Posterior cingulate gyrus (tissue), 11 donors: ENCODE data around the gene CHURC1.

ENCODE experiments used
- DNase-seq, 10 donors: peaks; one replicate each; pipeline versions ENCODE4 v3.0.0 to v3.0.0-alpha.2; 2020 to 2021; ENCODE audit warnings: mixed read lengths in 3 of 10
- intact Hi-C: fragments of 100-400 bp; cut with DNase I; formaldehyde crosslinking; loops from one replicate; pipeline ENCODE4 v1.15.1; 2023

The CHURC1 gene

DNA sequence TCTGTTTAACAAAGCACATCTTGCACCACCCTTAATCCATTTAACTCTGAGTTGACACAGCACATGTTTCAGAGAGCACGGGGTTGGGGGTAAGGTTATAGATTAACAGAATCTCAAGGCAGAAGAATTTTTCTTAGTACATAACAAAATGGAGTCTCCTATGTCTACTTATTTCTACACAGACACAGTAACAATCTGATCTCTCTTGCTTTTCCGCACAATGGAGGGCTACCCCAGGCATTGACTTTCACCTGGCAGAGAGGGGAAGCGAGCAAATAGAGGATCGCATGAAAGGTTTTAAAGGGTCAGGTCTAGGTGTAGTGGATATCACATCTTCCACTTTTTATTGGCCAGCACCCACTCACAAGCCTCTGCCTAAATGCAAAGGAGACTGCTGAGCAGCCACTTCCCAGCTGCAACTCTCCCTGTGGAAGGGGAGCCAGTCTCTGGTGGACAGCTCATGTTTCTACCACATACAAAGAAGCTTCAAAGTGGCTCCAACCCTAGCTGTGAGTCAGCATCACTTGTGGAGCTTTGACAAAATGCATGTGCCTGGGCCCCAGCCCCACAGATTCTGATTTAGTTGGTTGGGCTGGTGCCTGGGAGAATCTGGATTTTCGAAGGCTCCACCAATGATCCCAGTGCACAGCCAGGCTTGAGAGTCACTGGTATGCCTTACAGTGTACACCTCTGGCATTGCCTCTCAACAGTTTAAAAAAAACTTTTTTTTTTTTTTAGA is 65.2 kb downstream of the CHURC1 start:
- no peak for DNase-seq
- intact Hi-C loops, result no loop called here

DNA sequence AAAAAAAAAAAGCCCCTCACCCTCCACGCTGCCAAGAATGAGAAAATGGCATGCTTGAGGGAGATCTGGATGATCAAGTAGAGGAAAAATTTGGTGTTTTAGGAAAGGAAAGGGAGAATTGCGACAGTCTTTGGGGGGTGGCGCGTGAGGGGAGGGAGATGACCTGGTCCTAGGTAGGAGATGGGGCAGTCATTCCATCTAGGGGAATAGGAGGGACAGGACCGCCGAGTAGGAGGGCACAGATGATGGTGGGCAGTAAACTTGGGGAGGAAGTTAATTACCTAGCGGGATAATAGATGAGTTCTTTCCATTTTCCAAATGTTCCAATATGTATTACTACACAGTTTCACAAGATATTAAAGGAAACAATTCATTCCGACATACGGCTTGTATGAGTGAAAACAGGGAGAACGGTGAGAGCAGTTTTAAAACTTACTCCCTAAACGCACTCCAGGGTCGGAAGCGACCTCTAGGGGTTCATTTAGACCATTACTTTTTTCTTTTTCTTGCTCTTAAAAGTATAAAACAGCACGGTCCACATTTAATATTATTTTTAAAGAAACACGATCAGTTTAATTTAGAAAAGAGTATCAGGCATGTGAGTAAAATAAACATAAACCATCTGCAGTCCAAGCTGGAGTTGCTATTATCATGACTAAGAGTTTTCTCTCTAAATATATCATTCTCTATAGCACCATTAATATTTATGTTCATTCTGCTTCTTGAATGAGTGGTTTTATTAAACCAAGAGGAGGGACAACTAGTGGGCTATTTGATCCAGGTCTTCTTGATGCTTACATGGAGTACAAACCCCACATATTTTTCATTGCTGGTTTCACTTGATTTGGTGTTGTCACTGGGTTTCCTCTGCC is 69.4 kb downstream of the CHURC1 start:
- DNase-seq, result peak in 2 of 10 donors; percentile 38 to 77
- intact Hi-C loops, result loop anchor here (1.0 kb wide), 1 partner anchor 160 kb away; no protein-coding TSS in a partner anchor
